GM06990 (cell line): ENCODE measurements around the gene HSPA2.

ENCODE experiments used
- DNase-seq: peaks from one replicate; pipeline ENCODE4 v3.0.0-alpha.2; 2011; ENCODE audit not compliant: insufficient read length; ENCODE audit errors: extremely low read depth
- H3K27me3 ChIP-seq: replicated peaks from 2 replicates; pipeline ENCODE4 v1.6.0; 2011; ENCODE audit warnings: low read length; ENCODE audit not compliant: control insufficient read depth, insufficient read depth
- H3K36me3 ChIP-seq: 2 replicates; pipeline ENCODE4 v1.5.1; 2011; ENCODE audit warnings: low read length; ENCODE audit not compliant: control insufficient read depth, insufficient read depth
- H3K4me3 ChIP-seq: replicated peaks from 2 replicates; pipeline ENCODE4 v1.5.1; 2011; ENCODE audit warnings: low read depth, mild to moderate bottlenecking, control low read depth, low read length
- CTCF ChIP-seq: IDR thresholded peaks from 2 replicates; pipeline ENCODE4 v1.5.1; 2011; ENCODE audit warnings: low read length, control low read depth, mild to moderate bottlenecking, inconsistent platforms; ENCODE audit not compliant: insufficient read depth, poor library complexity, severe bottlenecking

The HSPA2 gene

DNA sequence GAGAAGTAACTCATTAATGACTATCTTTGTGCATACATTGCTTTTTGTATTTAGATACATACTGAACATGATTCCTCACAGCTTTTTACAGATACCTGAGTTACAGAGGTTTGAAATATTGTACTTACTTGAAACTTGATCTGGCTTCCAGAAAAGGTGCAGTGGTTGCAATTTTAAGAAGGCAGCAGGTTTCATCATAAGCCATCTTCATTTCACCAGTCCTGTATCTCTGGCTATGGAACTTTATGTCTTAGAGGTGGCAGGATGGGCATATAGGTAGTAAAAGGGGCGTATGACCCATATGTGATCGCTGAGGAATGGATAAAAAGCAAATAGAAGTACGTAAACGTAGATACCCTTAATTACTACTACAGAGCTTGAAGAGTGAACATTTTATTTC lies 22.3 kb upstream of the HSPA2 start:
- H3K27me3 ChIP-seq, result no peaks in the 10 kb centered on the region
- H3K4me3 ChIP-seq, result no peak overlapping the region
- no peak for DNase-seq
- H3K36me3 ChIP-seq, result peaks cover 3% of the 10 kb centered on the region
- no peak for TF ChIP-seq CTCF

GRCh38 chr14:64520699-64521098 lies 19.8 kb upstream of the HSPA2 start:
- no peak for TF ChIP-seq CTCF
- H3K36me3 ChIP-seq, result peaks cover 3% of the 10 kb centered on the region
- no peaks in the 10 kb centered on the region for H3K27me3 ChIP-seq
- no peak for DNase-seq
- no peak overlapping the region for H3K4me3 ChIP-seq

GRCh38 chr14:64522591-64523355 lies 17.8 kb upstream of the HSPA2 start:
- no peak overlapping the region for H3K4me3 ChIP-seq
- no peak for TF ChIP-seq CTCF
- DNase-seq, result no peak
- peaks cover 3% of the 10 kb centered on the region for H3K36me3 ChIP-seq
- H3K27me3 ChIP-seq, result no peaks in the 10 kb centered on the region

- Histone ChIP-seq H3K4me3 (no peak overlapping the region), H3K27me3 (no peaks in the 10 kb centered on the region), H3K36me3 (peaks cover 3% of the 10 kb centered on the region)
- TF ChIP-seq CTCF, result no peak
- DNase-seq, result no peak
Measured at GRCh38 chr14:64525354-64525753, 15.2 kb upstream of the HSPA2 start.

DNA sequence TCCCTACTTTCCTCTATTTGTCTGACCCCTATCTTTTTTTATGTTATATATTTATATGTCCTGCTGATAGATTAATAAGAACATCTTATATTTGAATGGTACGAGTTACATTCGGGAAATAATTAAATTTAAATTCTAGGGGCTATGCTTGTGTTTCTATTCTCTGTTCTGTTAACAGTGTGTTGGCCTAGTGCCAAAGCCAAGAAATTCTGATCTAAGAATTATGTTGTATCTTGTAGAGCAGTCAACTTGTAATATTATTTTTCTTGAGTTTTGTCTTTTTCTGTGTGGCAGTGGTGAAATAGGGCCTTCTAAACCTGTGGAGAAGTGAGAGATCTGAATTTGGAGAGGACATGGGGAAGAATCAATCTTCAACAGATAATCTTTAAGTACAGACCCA lies 9.0 kb upstream of the HSPA2 start:
- no peak for DNase-seq
- no peak for TF ChIP-seq CTCF
- no peak overlapping the region for H3K4me3 ChIP-seq
- H3K27me3 ChIP-seq, result no peaks in the 10 kb centered on the region
- no peaks in the 10 kb centered on the region; the same call in 1 of the 2 replicates for H3K36me3 ChIP-seq
